ENCODE results near the gene PDIA5. TPM values are rescaled to one million over a fixed set of nuclear protein-coding genes. Genes with fewer than 3 reads are reported as not detected.

PDIA5 gene
- total RNA-seq = 56.2 and 84.5 TPM in 2 replicates

DNA sequence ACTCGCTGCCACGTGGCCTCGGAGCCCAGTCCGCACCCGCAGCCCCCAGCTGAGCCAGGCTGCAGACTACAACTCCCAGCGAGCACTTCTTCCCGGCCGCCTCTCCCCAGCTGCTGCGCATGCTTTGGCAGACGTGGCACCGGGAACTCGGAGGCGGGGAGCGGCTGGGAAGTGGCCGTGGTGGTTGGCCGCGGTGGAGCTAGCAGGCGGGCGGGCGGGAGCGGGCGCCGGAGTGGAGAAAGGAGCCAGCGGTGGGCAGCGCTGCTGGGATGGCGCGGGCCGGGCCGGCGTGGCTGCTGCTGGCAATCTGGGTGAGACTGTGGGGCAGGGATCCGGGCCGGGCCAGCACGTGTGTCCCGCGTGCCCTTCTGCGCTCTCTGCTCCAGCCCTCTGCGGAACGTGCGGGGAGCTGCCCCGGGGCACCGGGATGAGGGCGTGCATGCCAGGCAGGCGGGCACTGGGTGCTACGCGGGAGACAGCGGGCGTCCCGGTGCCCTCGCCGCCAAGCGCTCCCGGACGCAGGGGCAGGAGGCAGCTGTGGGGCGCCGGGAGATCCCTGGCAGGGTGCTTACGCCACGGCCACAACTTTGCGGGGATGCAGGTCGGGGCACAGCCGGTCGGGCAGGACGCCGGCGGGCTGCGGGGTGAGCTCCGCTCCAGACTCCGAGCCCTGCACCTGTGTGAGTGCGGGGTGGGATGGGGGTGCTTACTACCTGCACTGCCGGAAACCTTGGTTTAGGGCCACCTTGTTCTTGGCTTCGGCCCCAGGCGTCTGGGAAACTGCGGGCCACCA is at the start of gene PDIA5:
TSS of gene PDIA5 (plus strand) at position 130 of the 793 bp plus-strand sequence. CDS start at position 270, 140 bp downstream.

DNA sequence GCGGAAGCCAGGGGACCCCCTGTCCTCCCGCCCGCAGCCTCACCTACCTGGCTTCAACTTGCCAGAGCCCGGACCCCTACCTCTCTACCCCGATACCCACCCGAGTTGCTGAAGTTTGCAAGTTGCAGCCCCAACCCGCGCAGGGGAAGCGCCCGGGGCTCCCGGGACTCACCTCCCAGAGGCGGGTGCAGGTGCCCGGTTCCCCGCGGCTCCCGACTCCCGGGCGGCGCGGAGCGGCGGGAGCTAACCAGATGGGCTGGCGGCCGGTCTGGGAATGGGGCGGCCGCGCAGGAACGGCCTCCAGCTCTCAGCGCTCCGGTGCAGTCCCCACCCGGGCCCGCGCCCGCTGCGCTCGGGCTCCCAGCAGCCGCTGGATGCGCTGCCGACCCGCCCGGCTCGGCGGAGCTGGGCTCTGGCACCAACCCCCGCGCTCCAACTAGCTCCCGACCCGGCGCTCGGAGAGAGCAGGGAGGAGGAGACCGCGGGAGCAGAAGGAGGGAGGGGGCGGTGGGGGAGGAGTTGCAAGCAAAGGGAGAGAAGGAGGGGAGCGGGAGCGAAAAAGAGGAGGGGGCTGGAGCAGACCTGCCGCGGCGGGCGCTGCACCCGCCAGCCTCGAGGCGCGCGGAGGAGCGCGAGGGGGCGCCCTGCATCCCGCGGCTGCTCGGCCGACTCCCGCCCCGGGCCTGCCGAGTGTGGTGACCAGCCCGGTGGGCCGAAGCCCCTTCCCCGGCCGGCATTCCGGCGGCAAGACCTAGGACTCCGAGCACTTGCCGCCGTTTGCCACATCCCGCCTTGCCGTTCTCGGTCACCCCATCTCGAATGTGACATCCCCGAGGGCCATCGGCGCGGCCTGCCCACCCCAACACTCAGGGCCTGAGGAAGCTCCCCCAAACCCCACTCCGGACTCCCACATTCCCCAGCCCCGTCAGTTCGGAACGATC is 39.3 kb upstream of the PDIA5 start, which contains the start of gene SEMA5B:
TSS of gene SEMA5B (minus strand) at position 472 of the 941 bp plus-strand sequence. CDS start 66,500 bp downstream, outside the sequence.

DNA sequence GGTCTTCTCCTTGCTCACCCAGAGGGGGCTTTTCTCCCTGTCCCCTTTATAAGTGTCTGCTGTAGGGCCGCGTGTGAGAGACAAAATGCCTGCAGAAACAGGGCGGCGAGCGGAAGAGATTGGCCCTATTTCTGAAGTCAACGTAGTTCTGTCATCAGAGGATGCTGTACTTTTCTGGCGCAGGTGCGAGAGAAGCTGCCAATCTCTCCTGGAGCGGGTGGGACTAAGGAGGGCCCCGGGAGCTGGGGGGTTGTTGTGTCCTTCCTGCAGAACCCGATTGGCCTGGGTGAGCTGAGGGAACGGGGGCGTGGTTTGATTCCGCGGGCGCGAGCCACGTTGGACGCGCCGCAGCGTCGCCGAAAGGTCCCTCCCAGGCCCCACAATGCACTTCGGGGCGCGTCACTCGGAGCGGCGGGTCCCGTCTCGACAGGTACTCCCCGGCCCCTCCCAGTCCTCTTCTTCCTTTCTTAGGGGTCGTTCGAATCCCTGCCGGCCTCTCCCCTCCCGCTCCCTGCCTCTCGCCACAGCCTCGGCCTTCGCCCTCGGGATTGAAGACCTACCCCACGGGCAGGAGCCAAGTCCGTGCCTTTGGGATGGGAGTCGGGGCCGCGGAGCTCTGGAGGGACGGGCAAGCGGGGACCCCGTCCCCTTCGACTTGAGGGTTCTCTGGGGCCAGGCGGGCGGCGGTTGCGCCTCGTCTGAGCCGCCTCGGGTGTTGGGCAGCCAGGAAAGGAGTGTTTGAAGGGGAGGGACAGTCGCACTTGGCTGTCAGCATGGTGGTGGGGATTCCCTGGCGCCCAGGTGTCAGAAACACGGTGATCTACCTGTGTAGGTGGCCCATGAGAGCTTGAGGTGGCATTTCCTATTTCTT is 135.0 kb downstream of the PDIA5 start, which contains the start of gene SEC22A:
TSS of gene SEC22A (plus strand) at position 387 of the 871 bp plus-strand sequence. CDS start 7,275 bp downstream, outside the sequence.

Other genes starting within 250 kb of the PDIA5 start
- under 0.01 and 0.06 TPM in 2 replicates for gene SEMA5B, start 39.3 kb upstream of the PDIA5 start, total RNA-seq
- 25.3 and 37.1 TPM in 2 replicates for gene SEC22A, start 134.9 kb downstream of the PDIA5 start, total RNA-seq